ENCODE results near the gene HEATR9. TPM values are rescaled to one million over a fixed set of nuclear protein-coding genes. Genes with fewer than 3 reads are reported as not detected.

Gene HEATR9
- total and polyA plus RNA-seq, 2 donors (not counting 3 experiments of a cell fraction or from before 2014, with no cell fraction given): not detected

GRCh38 chr17:35894206-35894605 is 25.5 kb upstream of the HEATR9 start:
- ChIA-PET CTCF (no interaction called here), POLR2A (no interaction called here)
- Histone ChIP-seq H3K9me3 (replicated peaks; ENCODE audit: control insufficient read depth, insufficient read depth, low read length) (no peaks in the 10 kb centered on the region), H3K4me3 (replicated peaks in 1 of 3; ENCODE audit: insufficient read depth in 1 of 3, low read depth in 1 of 3, low read length in 3 of 3) (no peak overlapping the region), H2AFZ (ENCODE audit: low read depth, low read length) (no peak overlapping the region), H3K4me1 (ENCODE audit: control insufficient read depth, extremely low read depth, insufficient read depth, low read length) (no peaks in the 10 kb centered on the region), H3K9ac (replicated peaks; ENCODE audit: extremely low read depth, insufficient read depth, low read length) (no peak overlapping the region), H4K20me1 (replicated peaks; ENCODE audit: control insufficient read depth, extremely low read depth, insufficient read depth, low read length) (no peaks in the 10 kb centered on the region), H3K27me3 (ENCODE audit: control insufficient read depth in 2 of 2, insufficient read depth in 2 of 2, low read length in 2 of 2) (peaks cover 0 to 2% of the 10 kb centered on the region in 2 experiments), H3K4me2 (ENCODE audit: insufficient read depth, low read length) (no peak overlapping the region), H3K79me2 (ENCODE audit: control insufficient read depth, insufficient read depth, low read length) (no peaks in the 10 kb centered on the region), H3K36me3 (ENCODE audit: control insufficient read depth in 2 of 2, extremely low read depth in 1 of 2, insufficient read depth in 2 of 2, low read length in 2 of 2) (no peaks in the 10 kb centered on the region), H3K27ac (ENCODE audit: insufficient read depth, low read depth, low read length) (no peak overlapping the region), H3K9me1 (replicated peaks; ENCODE audit: control insufficient read depth, extremely low read depth, insufficient read depth, low read length) (no peaks in the 10 kb centered on the region)
- DNase-seq (ENCODE audit: low read depth, low spot score) (no peak), FAIRE-seq (no peak)
- intact Hi-C loops (cut with micrococcal nuclease): no loop called here
- dilution Hi-C loops (cut with MboI; ENCODE audit: extremely low pct_ligation_motif_present, low sequenced_read_pairs): no loop called here
- no TSS peak for BruUV-seq (replicated peaks)
- no peak for TF ChIP-seq MYC (IDR thresholded peaks at IDR 0.05; ENCODE audit: low read depth, low read length)
- no peak for TF ChIP-seq EZH2 (IDR thresholded peaks at IDR 0.05; ENCODE audit: borderline replicate concordance, low read depth, low read length, severe bottlenecking)
- no peak for TF ChIP-seq JUN (IDR thresholded peaks at IDR 0.05; ENCODE audit: borderline replicate concordance, insufficient read depth, insufficient read length, low read depth)
- no peak for TF ChIP-seq MAX (IDR thresholded peaks at IDR 0.05; ENCODE audit: insufficient read depth, insufficient read length)
- no peak for TF ChIP-seq POLR2AphosphoS5 (IDR thresholded peaks at IDR 0.05; ENCODE audit: insufficient read depth, low read depth, low read length)
- no peak for TF ChIP-seq GATA2 (IDR thresholded peaks at IDR 0.05; ENCODE audit: insufficient read depth, insufficient read length, low read depth, low read length)
- TF ChIP-seq CTCF (IDR thresholded peaks at IDR 0.05; ENCODE audit: extremely low read depth in 1 of 2, insufficient read depth in 1 of 2, low read depth in 1 of 2, low read length in 2 of 2): no peak
- no peak for TF ChIP-seq FOS (IDR thresholded peaks at IDR 0.05; ENCODE audit: borderline replicate concordance, insufficient read depth, low read length)
- no peak for TF ChIP-seq POLR2A (IDR thresholded peaks at IDR 0.05; ENCODE audit: low read depth, low read length)

Measured in endothelial cell of umbilical vein (primary cell).